Ammon's horn (tissue), 1 donor: Measurements from ENCODE around the gene SSBP4.
"Not testable (repeated sequence)": the region's sequence is repeated elsewhere in the genome, so short reads cannot be mapped to it uniquely, and the experiment has no call there.

ENCODE experiments used
- DNase-seq: peaks from one replicate; pipeline ENCODE4 v3.0.0-alpha.2; 2016; ENCODE audit warnings: low spot score

The SSBP4 gene

GRCh38 chr19:18419195-18419698 is at the start of gene SSBP4:
TSS of gene SSBP4 (plus strand) at chr19:18419398. CDS start at chr19:18419649, 251 bp downstream.
- DNase-seq, result peak; percentile 64

GRCh38 chr19:18373407-18373891 is 45.7 kb upstream of the SSBP4 start:
- no peak for DNase-seq

DNA sequence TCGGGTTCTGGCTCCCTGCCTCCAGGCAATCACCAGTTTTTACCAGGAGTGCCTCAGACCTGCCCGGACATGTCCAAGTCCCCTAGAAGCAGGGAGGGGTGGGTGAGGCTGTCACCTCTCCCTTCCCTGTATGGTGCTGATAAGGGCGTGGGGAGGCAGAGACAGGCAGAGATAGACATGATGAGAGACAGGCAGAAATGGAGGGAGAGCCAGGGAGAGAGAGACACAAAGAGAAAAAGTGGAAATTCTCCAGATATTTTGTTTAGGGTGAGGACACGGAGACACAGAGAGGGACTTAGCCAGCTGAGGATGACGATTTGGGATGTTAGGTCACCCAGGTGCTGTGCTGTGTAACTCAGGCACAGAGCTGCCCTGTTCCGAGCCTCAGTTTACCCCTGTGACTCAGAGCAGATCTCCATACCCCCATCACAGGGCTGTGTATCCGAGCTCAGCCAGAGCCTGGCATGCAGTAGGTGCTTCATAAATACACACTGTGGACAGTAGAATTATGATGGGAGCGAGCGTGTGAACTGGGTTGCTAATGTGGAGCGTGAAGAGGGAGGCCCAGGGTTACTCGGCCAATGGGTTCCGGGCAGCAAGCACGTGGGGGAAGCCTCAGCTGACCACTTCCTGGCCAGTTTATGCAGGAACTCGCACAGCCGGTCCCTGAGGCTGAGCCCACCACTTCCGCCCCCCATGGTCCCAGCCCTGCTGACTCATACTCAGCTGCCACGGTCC is 45.1 kb upstream of the SSBP4 start:
- peak; percentile 83 for DNase-seq

- no peak for DNase-seq
Measured at GRCh38 chr19:18377026-18377425, 42.2 kb upstream of the SSBP4 start.

- DNase-seq, result no peak
Measured at GRCh38 chr19:18379803-18380747, 39.1 kb upstream of the SSBP4 start.

DNA sequence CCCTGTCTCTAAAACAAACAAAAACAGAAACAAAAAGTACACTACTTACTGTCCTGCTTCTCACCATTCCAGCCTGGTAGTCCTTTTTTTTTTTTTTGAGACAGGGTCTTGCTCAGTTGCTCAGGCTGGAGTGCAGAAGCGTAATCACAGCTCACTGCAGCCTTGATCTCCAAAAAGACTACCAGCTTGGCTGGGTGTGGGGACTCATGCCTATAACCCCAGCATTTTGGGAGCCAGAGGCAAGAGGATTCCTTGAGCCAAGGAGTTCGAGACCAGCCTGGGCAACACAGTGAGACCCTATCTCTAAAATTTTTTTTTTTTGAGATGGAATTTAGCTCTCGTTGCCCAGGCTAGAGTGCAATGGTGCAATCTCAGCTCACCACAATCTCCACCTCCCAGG is 38.4 kb upstream of the SSBP4 start:
- no peak for DNase-seq

GRCh38 chr19:18383622-18384021 is 35.6 kb upstream of the SSBP4 start:
- DNase-seq, result not testable (repeated sequence)

- DNase-seq, result no peak
Measured at GRCh38 chr19:18384775-18385174, 34.4 kb upstream of the SSBP4 start.

DNA sequence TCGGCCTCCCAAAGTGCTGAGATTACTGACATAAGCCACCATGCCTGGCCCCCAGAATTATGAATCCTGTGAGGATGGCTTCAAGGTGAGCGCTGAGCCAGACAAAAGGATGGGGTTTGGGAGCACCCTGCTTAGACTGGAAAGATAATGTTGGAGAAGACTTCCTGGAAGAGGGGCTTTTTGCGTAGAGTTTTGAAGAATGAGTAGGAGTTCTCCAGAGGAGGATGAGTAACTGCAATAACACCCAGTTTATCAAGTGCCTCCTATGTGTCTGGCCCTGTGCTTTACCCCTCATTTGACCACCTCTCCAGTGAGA is 33.9 kb upstream of the SSBP4 start:
- DNase-seq, result no peak

DNA sequence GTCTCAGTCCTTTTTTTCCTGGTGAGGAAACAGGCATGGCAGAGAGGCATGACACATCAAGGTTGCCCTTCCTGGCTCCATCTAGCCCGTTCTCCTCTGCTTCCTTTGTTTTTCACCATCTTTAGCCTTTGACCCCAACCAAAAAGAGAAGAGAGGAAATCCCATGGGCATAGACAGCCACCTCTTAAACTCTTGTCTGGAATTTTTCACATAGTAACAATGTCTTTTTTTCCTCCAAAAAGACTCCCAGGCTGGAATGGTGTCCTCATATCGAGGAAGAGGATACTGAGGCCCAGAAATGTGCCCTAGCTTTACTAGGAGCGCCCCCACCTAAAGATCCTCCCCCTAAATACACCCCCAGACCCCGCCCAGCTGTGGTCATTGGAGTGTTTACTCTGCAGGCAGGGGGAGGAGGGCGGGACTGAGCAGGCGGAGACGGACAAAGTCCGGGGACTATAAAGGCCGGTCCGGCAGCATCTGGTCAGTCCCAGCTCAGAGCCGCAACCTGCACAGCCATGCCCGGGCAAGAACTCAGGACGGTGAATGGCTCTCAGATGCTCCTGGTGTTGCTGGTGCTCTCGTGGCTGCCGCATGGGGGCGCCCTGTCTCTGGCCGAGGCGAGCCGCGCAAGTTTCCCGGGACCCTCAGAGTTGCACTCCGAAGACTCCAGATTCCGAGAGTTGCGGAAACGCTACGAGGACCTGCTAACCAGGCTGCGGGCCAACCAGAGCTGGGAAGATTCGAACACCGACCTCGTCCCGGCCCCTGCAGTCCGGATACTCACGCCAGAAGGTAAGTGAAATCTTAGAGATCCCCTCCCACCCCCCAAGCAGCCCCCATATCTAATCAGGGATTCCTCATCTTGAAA is 33.3 kb upstream of the SSBP4 start, which contains the start of gene GDF15:
Gene GDF15, plus strand, starts transcription at position 484 of the 868 bp plus-strand sequence. Its CDS starts 32 bp downstream, at position 516.
- DNase-seq, result no peak

- no peak for DNase-seq
Measured at GRCh38 chr19:18386543-18387271, 32.5 kb upstream of the SSBP4 start.

DNA sequence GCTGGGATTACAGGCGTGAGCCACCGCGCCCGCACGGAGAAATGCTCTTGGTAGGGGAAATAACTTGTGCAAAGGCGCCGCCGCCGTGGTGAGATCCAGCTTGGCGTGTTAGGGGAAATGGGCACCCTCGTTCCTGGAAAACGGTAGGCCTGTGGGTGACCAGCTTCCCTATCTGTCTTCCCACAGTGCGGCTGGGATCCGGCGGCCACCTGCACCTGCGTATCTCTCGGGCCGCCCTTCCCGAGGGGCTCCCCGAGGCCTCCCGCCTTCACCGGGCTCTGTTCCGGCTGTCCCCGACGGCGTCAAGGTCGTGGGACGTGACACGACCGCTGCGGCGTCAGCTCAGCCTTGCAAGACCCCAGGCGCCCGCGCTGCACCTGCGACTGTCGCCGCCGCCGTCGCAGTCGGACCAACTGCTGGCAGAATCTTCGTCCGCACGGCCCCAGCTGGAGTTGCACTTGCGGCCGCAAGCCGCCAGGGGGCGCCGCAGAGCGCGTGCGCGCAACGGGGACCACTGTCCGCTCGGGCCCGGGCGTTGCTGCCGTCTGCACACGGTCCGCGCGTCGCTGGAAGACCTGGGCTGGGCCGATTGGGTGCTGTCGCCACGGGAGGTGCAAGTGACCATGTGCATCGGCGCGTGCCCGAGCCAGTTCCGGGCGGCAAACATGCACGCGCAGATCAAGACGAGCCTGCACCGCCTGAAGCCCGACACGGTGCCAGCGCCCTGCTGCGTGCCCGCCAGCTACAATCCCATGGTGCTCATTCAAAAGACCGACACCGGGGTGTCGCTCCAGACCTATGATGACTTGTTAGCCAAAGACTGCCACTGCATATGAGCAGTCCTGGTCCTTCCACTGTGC is 30.9 kb upstream of the SSBP4 start:
- DNase-seq, result peak; percentile 67

GRCh38 chr19:18388960-18389725 is 30.1 kb upstream of the SSBP4 start:
- no peak for DNase-seq

DNA sequence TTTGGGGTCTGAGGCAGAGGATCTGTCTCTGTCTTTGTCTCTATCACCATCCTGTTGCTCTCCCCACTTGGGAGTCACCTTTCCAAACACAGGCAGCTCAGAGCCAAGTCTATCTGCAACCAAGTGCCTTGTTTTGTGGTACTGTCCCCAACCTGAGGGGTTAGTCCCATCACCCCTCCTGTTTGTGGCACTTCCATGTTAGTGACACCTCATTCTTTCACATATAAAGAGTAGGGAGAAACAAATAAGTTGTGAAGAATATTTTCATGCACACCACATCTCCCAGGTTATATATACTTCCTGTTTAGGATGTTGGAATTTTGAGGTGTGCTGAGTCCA is 29.5 kb upstream of the SSBP4 start:
- DNase-seq, result no peak

DNA sequence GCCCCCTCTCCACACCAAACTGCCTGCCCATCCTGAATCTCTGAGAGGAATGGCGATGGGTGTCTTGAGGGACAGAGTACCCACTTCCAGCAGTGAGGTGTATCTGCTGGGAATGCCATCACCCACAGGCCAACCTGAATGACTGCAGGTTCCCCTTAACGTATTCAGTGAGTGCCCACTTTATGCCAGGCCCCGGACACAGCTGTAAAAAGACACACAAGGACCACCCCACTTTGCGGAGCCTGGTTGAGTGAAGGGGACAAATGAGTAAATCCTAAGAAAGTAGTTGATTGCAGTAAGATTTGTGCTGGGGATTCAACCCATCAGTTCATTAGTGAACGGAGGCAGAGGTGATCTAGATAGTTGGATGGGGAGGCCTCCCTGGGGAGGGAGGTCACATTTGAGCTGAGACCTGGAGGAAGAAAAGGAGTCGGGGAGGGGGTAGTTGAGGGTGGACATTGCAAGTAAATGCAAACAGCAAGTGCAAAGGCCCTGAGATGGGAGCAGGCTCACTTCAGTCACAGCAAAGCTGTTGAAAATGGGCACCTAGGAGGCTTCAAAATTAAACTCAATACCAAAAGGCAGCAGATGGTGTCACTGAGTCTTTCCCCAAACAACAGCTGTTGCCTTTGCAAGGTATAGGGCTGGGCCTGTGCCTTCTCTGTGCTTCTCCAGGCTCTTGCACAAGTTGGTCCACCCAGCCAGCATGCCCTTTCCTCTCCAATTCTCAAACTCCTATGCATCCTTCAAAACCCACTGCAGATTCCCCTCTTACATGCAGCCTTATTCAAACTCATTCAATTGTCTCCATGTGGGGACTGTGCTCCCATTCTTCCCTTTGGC is 28.9 kb upstream of the SSBP4 start:
- no peak for DNase-seq

GRCh38 chr19:18391509-18392075 is 27.6 kb upstream of the SSBP4 start:
- DNase-seq, result no peak

DNA sequence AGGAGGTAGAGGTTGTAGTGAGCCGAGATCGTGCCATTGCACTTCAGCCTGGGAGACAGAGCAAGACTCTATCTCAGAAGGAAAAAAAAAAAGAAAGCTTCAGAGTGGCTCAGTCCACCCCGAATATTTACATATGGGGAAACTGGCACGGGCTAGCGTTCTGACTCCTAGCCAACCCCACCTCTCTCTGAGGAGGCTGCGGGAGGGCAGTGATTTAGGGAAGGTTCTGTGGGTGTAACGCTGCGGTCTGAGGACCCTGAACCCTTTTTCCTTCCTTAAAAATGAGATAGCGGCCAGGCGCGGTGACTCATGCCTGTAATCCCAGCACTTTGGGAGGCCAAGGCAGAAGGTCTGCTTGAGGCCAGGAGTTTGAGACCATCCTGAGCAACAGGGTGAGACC is 26.8 kb upstream of the SSBP4 start:
- no peak for DNase-seq

DNA sequence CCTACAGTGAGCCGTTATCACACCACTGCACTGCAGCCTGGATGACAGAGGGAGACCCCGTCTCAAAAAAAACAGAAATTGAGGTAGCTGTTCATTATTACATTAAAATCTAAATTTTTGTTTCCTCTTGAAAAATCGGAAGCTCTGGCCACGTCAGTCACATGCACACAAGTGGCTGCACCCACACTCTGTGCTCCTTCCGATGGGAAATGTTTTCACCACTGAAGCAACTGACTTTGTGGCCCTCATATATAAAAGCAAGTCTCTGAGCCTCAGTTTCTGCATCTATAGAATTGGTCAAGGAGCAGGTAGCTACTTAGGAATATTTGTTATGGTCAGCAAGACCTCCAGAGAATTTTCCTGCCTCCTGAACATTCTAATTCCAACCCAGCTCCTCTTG is 26.3 kb upstream of the SSBP4 start:
- no peak for DNase-seq
